LNCAP (cell line): ENCODE measurements around the gene CDKAL1.

Source experiments
- CTCF ChIP-seq: fragments of 450-650 bp; IDR thresholded peaks from 2 replicates; pipeline ENCODE4 v1.5.1; 2017; ENCODE audit warnings: mild to moderate bottlenecking

CDKAL1 gene

DNA sequence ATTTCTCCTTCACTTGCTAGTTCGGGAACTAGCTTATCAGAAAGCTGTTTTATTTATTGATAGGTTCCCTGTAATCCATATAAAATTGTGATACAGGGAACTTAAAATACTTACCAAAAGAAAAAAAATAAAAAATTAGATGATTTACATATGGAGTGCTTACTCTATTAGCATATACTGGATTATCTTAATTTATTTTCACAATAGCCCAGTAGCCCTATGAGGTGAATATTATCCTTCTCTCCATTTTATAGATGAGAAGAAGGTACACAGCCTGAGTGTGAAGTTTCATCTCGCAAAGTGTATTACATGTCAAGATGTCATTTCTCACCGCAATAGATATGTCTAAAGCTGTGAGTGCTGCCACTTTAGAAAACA lies 463.5 kb downstream of the CDKAL1 start:
- TF ChIP-seq CTCF: no peak

GRCh38 chr6:20998748-20999448 lies 464.6 kb downstream of the CDKAL1 start:
- TF ChIP-seq CTCF: no peak

- no peak for TF ChIP-seq CTCF
These were observed 466.1 kb downstream of the CDKAL1 start for GRCh38 chr6:21000331-21000801.

DNA sequence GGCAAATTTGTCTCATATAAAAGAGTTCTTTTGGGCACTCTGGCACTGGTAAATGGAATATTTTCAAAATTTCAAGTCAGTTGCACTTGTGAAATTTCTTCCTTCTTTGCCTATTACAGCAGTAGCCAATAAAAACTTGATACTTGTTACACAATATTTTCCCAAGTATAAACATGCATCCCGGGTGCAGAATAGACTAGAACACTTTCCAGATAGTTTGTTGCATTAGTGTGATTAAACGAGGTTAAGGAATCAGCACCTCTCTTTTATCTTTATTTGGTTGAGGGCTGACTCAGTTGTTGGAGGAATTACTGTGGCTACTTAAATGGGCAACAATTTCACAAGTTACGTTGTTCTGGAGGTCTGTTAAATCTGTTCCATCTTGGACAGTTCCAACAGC lies 467.5 kb downstream of the CDKAL1 start:
- TF ChIP-seq CTCF: no peak

GRCh38 chr6:21003780-21004541 lies 469.7 kb downstream of the CDKAL1 start:
- no peak for TF ChIP-seq CTCF

DNA sequence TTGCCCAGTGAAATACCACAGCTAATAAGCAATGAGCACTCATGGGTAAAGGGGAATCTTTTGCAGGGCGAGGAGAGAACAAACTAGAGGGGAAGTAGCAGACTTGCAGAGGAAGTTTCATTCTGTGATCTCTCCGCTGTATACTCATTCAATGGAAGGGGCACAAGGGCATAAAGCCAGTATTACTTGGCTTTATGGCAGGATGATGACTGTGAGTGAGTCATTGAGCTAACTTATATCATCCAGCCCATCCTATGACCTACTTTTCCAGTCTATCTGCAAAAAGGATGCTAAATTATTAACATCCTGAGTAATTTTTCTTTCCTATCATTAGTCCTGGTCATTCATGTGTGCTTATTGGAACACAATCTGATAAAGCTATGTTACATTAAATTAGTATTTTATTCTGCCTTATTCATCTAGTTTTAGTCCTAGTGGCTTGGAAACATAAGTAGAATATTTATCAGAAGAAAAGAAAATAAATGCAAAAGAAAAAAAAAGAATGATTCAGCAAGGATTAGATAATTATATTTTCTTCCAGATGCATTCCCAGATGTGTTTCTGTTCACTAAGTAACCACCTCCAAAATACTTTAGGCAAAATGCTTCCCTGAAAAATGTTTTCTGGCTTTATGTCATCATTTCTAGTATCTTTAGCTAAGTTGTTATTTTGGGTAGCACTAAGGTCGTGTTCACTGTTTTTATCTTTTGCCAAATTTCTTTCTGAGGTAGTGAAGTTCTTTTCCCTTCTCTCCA lies 471.7 kb downstream of the CDKAL1 start:
- TF ChIP-seq CTCF: no peak

- TF ChIP-seq CTCF: peak; percentile 16; the same call in 1 of the 2 replicates
These were observed 485.4 kb downstream of the CDKAL1 start for GRCh38 chr6:21019614-21020013.
